Measurements from ENCODE around the gene MTA2.
A peak's percentile ranks its signal among the peaks of the same experiment; 100 is the strongest.
"Not testable (repeated sequence)": the region's sequence is repeated elsewhere in the genome, so short reads cannot be mapped to it uniquely, and the experiment has no call there.

The MTA2 gene

DNA sequence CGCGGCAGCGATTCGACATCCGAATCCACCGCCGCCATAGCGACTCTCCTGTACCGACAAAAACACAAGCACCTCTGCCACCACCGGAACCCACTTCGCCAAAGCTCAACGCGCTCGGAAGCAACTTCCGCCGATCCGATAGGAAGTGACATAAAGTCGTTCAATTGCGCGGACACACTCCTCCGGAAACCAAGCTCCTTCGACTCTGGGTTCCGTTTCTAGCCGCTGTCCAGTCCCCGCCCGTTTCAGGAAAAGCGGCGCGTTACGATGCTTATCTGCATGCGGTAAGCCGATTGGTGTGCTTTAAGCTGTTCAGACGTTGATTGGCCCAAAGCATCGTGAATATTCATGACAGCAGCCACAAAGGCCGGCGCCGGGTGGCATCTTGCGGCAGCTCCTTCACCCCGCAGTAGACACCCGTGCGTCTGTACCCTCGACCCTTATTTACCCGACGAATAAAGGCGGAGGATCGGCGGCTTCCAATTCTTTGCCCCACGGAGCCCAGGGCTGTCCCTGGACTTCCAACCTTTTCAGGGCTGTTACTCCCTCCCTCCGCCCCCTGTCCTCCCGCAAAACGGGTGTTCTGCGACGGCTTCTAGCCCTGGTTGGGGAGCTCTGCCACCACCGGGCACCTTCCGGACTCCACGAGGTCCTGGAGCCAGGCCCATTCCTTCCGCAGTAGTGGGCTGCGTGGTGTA is 10.1 kb downstream of the MTA2 start, which contains the start of gene TUT1:
TSS of gene TUT1 (minus strand) at position 76 of the 698 bp plus-strand sequence. CDS start at position 38, 38 bp downstream.
- peak within 1 kb of the TSS; percentile 93 for H3K27ac ChIP-seq
- TF ChIP-seq ZFX (IDR thresholded peaks at IDR 0.05; ENCODE audit: borderline replicate concordance) (no peak), CTCF (IDR thresholded peaks at IDR 0.05) (no peak)

GRCh38 chr11:62588966-62589637 is 12.6 kb downstream of the MTA2 start:
- TF ChIP-seq CTCF (IDR thresholded peaks at IDR 0.05) (peak; percentile 48), ZFX (IDR thresholded peaks at IDR 0.05; ENCODE audit: borderline replicate concordance) (no peak)
- H3K27ac ChIP-seq, result peak overlapping the region; percentile 60; the same call in 1 of the 2 replicates

DNA sequence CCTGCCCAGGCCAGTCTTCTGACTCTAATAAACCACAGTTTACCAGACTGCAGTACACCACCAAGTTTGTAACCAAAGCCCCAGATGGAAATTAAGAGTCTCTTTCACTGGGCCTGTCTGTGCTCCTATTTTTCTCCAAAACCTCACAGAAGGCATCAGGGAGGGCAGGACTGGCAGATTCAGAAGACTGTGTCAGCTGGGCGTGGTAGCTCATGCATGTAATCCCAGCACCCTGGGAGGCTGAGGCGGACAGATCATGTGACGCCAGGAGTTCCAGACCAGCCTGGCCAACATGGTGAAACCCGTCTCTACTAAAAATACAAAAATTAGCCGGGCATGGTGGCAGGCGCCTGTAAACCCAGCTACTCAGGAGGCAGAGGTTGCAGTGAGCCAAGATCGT is 16.3 kb downstream of the MTA2 start:
- H3K27ac ChIP-seq, result not testable (repeated sequence)

GRCh38 chr11:62581735-62582134 is 19.9 kb downstream of the MTA2 start:
- not testable (repeated sequence) for H3K27ac ChIP-seq

GRCh38 chr11:62580959-62581715 is 20.5 kb downstream of the MTA2 start:
- no peak overlapping the region for H3K27ac ChIP-seq
- TF ChIP-seq CTCF (IDR thresholded peaks at IDR 0.05) (no peak), ZFX (IDR thresholded peaks at IDR 0.05; ENCODE audit: borderline replicate concordance) (no peak)

DNA sequence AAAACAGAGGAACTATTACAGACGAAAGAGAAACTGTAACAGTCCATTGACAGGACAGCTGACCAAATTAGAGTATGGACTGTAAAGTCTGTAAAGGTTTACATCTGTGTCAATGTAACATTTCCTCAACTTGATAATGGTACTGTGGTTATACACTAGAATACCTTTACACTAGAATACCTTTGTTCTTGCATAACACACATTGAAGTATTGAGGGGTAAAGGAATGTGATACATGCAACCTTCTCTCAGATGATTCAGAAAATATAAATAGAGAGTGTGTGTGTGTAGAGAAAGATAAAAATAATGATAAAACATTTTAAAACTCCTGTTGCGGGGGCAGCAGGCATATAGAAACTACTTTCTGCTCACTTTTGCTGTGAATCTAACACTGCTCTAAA is 22.4 kb downstream of the MTA2 start:
- H3K27ac ChIP-seq, result no peak overlapping the region
- no peak for TF ChIP-seq CTCF (IDR thresholded peaks at IDR 0.05)
- TF ChIP-seq ZFX (IDR thresholded peaks at IDR 0.05; ENCODE audit: borderline replicate concordance), result no peak

DNA sequence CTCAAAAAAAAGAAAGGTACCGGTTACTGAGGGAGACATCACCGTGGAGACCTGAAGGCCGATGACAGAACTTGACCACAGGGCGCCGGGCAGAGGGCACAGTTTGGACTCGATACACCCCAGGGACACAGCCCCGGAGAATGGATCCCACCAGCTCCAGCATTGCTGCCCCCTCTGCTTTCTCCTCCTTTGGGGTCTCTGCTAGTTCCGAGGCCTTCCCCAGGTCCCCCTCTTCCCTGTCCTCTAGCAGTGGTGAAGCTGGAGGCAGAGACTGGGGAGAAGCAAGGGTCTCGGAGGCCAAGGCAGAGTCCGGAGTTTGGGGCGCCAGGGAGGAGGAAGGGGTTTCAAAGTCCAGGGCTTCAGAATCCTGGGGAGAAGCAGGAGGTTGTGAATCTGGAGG is 23.1 kb downstream of the MTA2 start:
- no peak for TF ChIP-seq CTCF (IDR thresholded peaks at IDR 0.05)
- TF ChIP-seq ZFX (IDR thresholded peaks at IDR 0.05; ENCODE audit: borderline replicate concordance), result no peak

More for the DNA sequence above, 23.1 kb downstream of the MTA2 start:
- H3K27ac ChIP-seq, result no peak overlapping the region

Measured in 22Rv1 (cell line).